SK-N-DZ (cell line): Measurements from ENCODE around the gene PDLIM4.

Experiments
- DNase-seq: peaks from one replicate; pipeline ENCODE4 v3.0.0-alpha.2; 2015; ENCODE audit warnings: low spot score

The PDLIM4 gene

DNA sequence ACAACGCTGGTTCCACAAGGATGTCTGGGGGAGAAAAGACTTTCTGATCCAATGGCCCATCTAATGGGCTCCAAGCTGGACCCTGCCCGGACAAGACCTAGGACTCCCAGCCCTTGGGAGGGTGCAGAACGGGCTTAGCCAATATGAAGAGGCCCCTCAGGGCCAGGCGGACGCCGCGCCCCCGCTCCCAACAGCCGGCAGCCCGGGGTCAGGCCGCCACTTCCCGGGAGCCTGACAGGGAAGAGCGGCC is 30.3 kb upstream of the PDLIM4 start:
- DNase-seq, result no peak

DNA sequence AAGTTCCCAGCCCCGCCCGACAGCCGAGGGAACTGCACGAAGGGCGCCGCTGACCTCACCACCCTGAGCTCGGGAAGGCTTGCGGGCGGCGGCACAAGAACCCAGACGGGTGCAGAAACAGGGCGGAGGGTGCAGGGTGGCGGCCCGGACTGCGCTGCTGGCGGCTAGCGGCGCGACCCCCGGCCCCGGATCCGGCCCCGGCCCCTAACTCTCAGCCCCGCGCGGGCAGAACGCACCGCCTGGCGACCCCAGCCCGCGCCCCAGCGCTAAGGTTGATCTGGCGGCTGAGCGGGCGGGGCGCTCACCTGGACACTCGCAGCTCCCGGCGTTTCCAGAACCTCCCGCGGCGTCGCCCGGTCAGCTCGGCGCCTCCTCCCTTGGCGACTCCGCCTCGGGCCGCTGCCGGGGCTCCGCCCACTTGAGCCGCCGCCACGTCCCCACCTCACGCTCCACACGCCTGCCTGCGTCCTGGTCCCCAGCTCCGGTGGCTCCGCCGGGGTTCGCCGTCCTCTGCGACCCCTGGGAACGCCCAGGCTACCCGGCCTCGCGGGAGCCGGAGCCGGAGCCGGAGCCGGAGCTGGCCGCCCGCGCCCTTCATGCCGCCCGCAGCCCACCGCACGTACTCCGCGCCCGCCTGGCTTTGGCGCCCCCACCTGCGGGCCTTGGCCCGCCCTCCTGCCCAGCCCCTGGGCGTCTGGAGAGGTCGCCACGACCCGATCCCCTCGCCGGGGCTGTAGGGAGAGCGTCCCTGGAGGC is 29.8 kb upstream of the PDLIM4 start, which contains the start of gene P4HA2:
P4HA2 (minus strand) TSS at position 369 of the 756 bp plus-strand sequence. CDS start 9,227 bp downstream, outside the sequence.
- peak; percentile 71 for DNase-seq

- no peak for DNase-seq
These were observed 29.1 kb upstream of the PDLIM4 start for GRCh38 chr5:132228241-132229035.

DNA sequence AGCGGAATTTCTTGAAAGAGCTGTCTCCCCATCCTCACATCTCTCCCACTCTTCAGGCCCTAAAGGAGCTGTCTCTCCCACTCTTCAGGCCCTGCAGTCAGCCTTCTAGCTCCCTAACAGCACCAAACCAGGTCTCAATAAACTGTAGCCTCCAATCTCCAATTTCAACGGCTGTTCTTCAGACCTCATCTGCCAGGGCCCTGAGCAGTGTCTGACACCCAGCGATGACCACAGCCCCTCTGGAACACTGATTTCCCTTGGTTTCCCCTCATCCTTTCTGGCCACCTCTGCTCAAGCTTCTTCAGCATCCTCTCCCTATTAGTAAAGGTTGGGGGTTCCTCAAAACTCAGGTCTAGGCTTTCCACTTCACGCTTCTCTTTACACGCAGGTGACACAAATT is 28.3 kb upstream of the PDLIM4 start:
- DNase-seq, result no peak

DNA sequence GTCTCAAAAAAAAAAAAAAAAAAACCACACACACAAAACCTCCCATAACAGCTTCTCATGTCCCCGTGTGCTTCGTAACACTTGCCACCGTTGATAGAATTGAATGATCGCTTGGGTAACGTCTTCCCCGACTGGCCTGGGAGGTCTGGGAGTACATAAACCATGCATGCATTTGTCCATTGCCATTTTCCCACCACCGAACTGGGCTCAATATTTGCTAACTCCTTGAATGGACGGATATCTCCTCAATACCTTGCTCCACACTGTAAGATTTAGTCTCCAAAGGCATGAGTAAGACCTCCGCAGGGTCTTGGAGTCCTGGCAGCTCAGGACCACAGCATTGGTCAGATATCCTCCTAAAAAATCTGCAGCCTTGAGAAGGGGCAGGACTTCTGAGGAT is 26.6 kb upstream of the PDLIM4 start:
- no peak for DNase-seq

- DNase-seq, result no peak
These were observed 25.0 kb upstream of the PDLIM4 start for GRCh38 chr5:132232465-132232864.

DNA sequence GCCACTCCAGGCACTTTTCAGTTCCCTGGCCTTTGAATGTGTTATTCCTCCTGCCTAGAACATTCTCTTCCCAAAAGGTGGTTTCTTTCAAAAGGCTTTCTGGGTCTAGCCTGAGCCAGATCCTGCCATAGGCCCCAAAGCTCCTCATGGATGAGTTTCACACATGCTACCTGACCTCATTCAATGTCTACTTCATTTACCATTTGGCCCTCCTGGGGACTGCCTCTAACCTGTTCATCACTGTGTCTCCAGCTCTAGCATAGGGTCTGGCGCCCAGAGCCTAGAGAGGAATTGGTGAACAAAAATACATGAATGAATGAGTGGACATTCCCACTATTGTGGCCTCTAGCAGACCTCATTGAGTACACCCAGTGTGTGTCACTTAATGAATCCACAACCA is 24.4 kb upstream of the PDLIM4 start:
- no peak for DNase-seq

- DNase-seq, result no peak
These were observed 23.4 kb upstream of the PDLIM4 start for GRCh38 chr5:132233811-132234683.

- no peak for DNase-seq
These were observed 22.8 kb upstream of the PDLIM4 start for GRCh38 chr5:132234684-132235062.

GRCh38 chr5:132235340-132235739 is 22.2 kb upstream of the PDLIM4 start:
- no peak for DNase-seq

- DNase-seq, result no peak
These were observed 20.4 kb upstream of the PDLIM4 start for GRCh38 chr5:132237141-132237540.

DNA sequence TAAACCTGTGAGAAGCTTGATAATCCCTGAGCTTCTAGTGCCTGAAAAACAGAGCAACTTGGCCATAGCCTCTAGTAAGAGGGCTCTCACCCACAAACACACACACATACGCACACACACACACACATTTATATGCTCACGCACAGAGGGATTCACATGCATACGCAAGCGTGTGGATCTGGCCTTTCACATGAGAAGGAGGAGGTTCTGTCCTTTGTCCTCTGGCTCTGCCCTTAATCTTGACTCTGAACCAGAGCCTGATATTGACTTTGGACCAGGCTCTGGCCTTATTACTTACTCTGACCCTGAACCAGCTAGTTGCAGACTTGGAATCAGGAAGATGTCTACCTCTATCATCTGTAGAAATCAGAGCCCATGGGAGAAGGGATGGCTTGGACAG is 19.8 kb upstream of the PDLIM4 start:
- no peak for DNase-seq

DNA sequence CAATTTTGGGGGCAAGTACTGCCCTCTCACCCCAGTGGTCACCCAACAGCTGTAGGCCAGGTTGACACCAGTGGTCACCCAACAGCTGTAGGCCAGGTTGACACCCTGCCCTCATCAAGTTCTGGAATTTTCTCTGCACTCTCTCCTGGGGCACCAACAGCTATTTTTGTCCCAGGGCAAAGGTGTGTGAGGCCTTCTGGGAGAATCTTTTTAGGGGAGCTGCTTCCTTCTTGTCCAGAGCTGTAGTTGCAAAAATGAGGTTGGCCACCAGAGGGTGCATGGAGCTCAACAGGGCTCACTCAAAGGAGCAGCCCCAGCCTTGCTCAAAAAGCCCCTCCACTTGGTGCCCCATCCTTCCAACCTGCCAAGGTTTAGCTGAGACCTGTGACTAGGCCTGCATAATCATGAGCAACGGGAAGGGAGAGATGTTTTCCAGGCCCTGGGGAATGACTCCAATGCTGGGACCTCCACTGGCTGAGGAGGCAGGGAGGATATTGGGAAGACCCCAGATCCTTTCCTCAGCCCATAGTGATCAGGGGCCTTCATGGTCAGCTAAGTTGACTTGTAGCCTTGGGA is 19.2 kb upstream of the PDLIM4 start:
- DNase-seq, result peak; percentile 65

GRCh38 chr5:132238901-132239500 is 18.5 kb upstream of the PDLIM4 start:
- DNase-seq, result no peak

- no peak for DNase-seq
These were observed 17.7 kb upstream of the PDLIM4 start for GRCh38 chr5:132239776-132240175.

DNA sequence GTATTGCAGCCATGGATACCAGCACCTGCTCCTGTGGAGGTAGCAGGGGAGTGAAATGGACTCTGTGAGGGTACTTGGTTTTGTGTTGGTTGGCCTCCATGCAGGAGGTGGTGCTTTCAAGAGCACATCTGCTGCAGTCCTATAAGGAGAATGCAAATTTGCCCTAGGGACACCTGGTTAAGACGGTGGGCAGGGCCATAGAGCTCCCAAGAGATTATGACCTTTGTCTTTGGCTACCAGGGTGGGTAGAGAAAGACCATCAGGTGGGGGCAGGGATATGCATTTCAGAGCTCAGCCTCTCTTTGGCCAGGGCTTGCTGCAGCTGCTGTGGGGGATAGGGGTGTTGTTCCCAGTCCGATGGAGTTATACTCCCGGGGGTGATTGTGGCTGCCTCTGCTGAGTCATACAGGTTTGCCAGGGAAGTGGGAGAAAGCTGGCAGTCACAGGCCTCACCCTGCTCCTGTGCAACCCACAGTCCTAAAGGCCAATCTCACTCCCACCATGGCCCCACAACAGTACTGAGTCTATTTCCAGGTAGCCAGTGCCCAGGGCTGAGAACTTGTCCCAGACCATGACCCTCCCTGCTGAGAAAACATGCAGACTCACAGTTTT is 14.0 kb upstream of the PDLIM4 start:
- no peak for DNase-seq

DNA sequence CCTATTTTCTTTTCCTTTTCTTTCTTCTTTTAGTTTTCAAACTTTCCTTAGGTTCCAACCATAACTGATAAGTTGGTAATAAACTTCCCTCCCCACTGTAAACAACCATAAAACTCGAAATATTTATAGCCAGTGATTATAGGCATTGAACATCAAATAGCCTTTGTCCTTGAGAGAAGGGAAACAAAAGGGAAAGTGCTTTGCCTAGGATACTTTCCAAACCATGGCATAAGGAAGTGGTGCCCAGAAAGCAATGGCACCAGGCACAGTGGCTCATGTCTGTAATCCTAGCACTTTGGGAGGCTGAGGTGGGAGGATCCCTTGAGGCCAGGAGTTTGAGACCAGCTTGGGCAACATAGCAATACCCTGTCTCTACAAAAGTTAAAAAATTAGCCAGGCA is 11.9 kb upstream of the PDLIM4 start:
- DNase-seq, result no peak

DNA sequence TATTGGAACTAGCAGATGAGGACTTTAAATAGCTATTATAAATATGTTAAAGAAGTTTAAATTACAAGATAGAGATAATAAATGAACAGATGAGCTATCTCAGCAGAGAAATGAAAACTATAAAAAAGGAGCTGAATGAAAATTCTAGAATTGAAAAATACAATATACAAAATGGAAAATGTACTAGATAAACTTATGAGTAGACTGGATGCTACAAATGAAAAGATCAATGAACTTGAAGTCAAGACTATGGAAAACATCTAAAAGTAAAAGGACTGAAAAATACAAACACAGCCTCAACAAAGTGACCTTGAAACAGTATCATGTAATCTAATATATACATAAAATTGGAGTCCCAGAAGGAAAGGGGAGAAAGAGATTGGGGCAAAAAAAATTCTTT is 10.7 kb upstream of the PDLIM4 start:
- no peak for DNase-seq

GRCh38 chr5:132250547-132250946 is 6.9 kb upstream of the PDLIM4 start:
- no peak for DNase-seq

DNA sequence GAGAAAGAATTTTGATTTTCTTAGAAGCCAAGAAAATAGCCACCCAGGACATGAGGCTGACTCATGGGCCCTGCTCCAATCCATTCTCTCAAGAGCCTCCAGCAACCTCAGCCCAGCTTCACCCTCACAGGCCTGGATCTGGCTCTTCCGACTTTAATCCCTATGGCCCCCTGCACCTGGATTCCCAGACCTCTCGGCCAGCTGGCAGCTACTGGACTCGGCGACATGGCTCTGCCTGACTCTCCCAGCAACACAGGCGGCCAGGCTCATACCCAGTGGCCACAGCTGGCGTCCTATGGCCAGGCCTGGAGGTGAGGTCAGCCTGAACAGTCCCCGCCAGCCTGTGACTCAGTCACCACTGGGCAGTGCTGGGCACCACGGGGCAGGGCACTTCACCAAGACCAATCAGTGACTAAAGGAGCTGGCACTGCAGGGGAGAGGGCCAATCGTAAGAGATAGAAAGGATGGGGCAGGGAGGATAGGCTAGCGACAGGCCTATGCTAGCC is 6.2 kb upstream of the PDLIM4 start:
- no peak for DNase-seq

GRCh38 chr5:132253008-132253441 is 4.5 kb upstream of the PDLIM4 start:
- DNase-seq, result no peak
